Measurements from ENCODE around the gene ACTRT2. TPM values are rescaled to one million over a fixed set of nuclear protein-coding genes. Genes with fewer than 3 reads are reported as not detected.

ACTRT2 gene
- total and polyA plus RNA-seq, 2 of the 8 experiments (the other 6 are each of a cell fraction or from before 2014, with no cell fraction given): not detected

DNA sequence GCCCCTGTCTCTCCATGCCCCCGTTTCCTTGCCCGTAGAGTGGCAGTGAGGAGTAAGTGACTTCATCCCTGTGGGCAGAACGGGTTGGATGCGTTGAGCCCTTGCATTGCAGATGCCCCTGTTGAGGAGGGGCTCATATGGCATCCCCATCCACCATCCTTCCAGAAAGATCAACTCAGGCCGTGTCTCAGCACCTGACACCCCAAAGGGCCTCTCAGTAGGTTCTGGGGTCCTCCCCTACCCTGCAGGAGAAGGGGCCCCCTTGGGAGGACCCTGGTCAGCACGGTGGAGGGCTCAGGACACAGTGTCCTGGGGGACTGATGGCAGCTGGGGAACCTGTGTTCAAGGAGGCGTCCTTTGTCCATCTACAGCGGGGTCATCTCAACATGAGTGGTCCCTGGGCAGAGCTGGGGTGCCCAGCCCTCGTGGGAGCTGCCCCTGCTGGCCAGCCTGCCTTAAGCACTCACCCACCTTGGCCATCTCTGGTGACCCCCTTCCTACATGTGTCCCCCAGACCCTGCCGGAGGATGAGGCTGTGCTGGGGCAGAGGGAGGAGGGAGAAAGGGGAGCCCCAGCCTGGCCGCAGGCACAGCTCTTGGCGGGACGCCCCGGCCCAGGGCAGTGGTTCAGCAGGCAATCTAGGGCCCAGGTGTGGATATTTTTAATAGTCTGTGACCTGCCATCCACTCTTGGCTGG, 48.2 kb upstream of the ACTRT2 start (continued):
- TF ChIP-seq, protein P1, sequence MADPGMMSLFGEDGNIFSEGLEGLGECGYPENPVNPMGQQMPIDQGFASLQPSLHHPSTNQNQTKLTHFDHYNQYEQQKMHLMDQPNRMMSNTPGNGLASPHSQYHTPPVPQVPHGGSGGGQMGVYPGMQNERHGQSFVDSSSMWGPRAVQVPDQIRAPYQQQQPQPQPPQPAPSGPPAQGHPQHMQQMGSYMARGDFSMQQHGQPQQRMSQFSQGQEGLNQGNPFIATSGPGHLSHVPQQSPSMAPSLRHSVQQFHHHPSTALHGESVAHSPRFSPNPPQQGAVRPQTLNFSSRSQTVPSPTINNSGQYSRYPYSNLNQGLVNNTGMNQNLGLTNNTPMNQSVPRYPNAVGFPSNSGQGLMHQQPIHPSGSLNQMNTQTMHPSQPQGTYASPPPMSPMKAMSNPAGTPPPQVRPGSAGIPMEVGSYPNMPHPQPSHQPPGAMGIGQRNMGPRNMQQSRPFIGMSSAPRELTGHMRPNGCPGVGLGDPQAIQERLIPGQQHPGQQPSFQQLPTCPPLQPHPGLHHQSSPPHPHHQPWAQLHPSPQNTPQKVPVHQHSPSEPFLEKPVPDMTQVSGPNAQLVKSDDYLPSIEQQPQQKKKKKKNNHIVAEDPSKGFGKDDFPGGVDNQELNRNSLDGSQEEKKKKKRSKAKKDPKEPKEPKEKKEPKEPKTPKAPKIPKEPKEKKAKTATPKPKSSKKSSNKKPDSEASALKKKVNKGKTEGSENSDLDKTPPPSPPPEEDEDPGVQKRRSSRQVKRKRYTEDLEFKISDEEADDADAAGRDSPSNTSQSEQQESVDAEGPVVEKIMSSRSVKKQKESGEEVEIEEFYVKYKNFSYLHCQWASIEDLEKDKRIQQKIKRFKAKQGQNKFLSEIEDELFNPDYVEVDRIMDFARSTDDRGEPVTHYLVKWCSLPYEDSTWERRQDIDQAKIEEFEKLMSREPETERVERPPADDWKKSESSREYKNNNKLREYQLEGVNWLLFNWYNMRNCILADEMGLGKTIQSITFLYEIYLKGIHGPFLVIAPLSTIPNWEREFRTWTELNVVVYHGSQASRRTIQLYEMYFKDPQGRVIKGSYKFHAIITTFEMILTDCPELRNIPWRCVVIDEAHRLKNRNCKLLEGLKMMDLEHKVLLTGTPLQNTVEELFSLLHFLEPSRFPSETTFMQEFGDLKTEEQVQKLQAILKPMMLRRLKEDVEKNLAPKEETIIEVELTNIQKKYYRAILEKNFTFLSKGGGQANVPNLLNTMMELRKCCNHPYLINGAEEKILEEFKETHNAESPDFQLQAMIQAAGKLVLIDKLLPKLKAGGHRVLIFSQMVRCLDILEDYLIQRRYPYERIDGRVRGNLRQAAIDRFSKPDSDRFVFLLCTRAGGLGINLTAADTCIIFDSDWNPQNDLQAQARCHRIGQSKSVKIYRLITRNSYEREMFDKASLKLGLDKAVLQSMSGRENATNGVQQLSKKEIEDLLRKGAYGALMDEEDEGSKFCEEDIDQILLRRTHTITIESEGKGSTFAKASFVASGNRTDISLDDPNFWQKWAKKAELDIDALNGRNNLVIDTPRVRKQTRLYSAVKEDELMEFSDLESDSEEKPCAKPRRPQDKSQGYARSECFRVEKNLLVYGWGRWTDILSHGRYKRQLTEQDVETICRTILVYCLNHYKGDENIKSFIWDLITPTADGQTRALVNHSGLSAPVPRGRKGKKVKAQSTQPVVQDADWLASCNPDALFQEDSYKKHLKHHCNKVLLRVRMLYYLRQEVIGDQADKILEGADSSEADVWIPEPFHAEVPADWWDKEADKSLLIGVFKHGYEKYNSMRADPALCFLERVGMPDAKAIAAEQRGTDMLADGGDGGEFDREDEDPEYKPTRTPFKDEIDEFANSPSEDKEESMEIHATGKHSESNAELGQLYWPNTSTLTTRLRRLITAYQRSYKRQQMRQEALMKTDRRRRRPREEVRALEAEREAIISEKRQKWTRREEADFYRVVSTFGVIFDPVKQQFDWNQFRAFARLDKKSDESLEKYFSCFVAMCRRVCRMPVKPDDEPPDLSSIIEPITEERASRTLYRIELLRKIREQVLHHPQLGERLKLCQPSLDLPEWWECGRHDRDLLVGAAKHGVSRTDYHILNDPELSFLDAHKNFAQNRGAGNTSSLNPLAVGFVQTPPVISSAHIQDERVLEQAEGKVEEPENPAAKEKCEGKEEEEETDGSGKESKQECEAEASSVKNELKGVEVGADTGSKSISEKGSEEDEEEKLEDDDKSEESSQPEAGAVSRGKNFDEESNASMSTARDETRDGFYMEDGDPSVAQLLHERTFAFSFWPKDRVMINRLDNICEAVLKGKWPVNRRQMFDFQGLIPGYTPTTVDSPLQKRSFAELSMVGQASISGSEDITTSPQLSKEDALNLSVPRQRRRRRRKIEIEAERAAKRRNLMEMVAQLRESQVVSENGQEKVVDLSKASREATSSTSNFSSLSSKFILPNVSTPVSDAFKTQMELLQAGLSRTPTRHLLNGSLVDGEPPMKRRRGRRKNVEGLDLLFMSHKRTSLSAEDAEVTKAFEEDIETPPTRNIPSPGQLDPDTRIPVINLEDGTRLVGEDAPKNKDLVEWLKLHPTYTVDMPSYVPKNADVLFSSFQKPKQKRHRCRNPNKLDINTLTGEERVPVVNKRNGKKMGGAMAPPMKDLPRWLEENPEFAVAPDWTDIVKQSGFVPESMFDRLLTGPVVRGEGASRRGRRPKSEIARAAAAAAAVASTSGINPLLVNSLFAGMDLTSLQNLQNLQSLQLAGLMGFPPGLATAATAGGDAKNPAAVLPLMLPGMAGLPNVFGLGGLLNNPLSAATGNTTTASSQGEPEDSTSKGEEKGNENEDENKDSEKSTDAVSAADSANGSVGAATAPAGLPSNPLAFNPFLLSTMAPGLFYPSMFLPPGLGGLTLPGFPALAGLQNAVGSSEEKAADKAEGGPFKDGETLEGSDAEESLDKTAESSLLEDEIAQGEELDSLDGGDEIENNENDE (IDR thresholded peaks at IDR 0.05; ENCODE audit: insufficient replicate concordance, low read length): no peak
- TF ChIP-seq TAF7 (optimal IDR thresholded peaks at IDR 0.05; ENCODE audit: borderline replicate concordance, low read depth, low read length) (no peak), SUZ12 (IDR thresholded peaks at IDR 0.05; ENCODE audit: low read length) (no peak)

Data from H1 (cell line).